Measurements from ENCODE around the gene ZNF691.

GRCh38 chr1:42851420-42851819, 5.0 kb downstream of the ZNF691 start:
- TF ChIP-seq REST (IDR thresholded peaks at IDR 0.05; ENCODE audit: insufficient read depth in 1 of 2, low read depth in 2 of 2, low read length in 2 of 2) (no peak), POLR2AphosphoS5 (IDR thresholded peaks at IDR 0.05; ENCODE audit: low read depth, low read length) (no peak), TAF1 (IDR thresholded peaks at IDR 0.05; ENCODE audit: borderline replicate concordance, insufficient read depth, low read length) (no peak), SIN3A (IDR thresholded peaks at IDR 0.05; ENCODE audit: borderline replicate concordance, insufficient read depth, low read length) (no peak), FOXP2 (optimal IDR thresholded peaks at IDR 0.05; ENCODE audit: borderline replicate concordance, extremely low read depth, extremely low read length, insufficient read depth) (no peak)
